NCI-H1694 treated with DMSO at 0.1 percent for 48 hours (cell line): Measurements from ENCODE around the gene GNG8.

Experiments
- DNase-seq: peaks from one replicate; lab custom pipeline; 2025; lab: John Stamatoyannopoulos, UW

The GNG8 gene

DNA sequence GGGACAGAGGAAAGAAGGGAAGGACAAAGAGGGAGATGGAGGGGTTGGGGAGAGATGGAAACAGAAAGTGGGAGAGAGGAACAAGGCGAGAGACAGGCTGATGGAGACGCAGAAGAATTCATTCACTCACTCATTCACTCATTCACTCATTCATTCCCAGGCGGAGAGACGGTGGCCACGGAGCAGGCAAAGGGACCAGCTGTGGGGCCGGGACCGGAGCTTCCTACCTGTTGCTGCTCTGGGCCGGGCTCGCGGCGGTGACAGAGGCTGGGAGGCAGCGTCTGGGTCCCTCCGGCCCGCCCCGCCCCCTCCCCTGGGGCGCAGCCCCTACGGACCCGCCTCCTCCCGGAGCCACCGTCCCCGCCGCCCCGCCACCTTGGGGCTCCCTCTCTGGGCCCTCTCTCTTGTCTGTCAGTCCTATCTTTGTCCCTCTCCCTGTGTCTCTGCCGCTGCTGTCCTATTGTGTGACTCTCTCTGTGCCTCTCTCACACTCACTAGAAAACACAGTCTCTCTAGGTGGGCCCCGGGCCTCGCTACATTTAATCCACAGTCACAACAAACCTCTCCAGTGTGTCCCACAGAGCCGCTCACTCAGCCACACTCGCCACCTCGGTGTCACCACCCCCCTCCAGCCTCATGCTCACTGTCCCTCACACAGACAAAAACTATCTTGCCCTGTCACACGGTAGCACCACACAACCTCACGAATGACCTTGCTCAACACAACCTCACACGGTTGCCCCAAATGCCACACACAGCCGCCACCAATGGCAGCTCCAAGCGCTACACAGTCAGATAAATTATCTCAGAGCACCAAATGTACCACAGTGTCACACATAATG is at the start of gene GNG8:
GNG8 (minus strand) TSS at position 283 of the 842 bp plus-strand sequence. CDS start 1,520 bp downstream, outside the sequence.
- no peak for DNase-seq

DNA sequence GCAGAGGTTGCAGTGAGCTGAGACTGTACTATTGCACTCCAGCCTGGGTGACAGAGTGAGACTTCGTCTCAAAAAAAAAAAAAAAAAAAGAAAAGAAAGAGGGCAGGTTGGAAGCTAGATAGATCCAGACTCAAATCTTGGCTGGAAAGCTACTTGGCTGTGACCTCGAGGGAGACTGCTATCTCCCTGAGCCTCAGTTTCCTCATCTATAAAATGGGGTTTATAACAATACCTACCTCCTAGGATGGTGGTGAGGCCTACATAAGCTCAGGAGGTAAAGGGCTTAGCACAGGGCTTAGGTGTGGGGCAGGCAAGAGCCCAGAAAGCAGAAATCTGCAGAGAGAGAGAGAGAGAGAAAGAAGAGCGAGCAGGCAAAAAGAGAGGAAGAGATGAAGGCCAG is 49.2 kb upstream of the GNG8 start:
- DNase-seq, result no peak

DNA sequence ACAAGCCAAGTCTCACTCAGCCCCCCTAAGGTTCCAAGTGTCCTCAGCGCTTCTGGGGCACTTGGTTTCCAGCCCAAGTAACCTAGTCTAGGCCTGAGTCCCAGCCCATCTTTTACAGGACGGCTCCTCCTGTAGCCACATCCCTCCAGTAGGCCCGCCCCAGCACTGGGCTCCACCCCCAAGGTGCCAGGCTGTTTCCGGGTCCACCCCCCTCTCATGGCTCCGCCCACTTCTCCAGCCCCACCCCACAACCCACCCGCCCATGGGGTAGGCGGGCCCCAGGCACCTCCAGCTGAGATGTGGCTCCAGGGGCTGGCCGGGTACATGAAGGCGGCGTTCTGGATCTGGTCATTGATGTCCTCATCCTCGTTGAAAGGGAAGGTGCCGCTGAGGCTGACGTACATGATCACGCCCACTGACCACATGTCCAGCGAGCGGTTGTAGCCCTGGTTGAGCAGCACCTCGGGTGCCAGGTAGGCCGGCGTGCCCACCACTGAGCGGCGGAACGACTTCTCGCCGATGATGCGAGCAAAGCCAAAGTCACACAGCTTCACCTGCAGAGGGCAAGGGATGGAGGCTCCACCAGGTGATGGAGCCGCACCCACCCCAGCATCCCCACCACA is 42.2 kb upstream of the GNG8 start:
- DNase-seq, result no peak

DNA sequence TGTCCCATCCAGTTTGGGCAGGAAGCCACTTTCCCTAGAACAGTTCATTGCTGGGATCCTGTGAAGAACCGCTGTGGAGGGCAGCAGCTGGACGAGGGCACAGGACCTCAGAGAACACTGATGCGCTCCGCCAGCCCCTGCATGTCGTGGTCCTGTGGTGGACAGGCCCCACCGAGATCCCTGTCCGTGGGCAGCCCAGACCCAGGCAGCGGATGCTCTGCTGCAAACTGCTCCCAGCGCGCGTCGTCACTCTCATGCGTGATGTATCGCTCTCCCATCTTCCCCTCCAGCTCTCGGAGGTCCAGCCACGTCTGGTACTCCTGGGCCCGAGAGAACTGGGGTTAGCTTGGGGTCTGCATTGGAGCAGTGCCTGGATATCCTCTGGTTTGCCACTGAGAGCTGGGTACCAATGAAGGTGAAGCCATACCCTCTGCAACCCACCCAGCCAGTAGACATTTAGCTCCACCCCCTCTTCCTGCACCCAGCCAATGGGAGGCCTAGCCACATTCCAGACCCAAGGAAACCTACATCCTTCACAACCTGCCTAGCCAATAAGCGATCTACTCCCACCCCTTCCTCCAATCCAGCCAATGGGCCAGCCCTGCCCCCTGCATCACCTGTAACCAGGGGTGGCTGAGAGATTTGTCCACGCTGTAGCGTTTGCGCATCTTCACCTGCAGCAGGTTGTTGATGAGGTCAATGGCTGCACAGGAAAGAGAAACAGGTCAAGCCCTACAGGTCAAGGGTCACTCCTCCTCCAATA is 38.6 kb upstream of the GNG8 start:
- no peak for DNase-seq

DNA sequence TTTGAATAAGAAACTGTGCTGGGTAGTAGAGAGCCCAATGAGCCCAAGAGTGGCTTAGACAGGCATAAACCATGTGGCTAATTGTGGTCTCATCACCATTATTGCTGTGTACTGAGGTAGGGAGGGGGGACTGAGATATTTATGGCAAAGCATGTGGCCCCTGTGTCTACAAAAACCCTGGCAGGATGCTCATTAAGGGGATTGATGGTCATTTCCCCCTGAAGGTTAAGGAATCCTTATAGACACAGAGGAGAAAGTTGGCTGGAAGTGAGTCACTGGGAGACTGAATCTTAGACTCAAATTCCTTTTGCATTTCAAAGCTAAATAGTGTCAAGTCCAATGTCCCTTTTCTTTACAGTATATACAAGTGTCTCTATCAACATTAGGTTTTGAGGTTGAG is 34.8 kb upstream of the GNG8 start:
- no peak for DNase-seq

DNA sequence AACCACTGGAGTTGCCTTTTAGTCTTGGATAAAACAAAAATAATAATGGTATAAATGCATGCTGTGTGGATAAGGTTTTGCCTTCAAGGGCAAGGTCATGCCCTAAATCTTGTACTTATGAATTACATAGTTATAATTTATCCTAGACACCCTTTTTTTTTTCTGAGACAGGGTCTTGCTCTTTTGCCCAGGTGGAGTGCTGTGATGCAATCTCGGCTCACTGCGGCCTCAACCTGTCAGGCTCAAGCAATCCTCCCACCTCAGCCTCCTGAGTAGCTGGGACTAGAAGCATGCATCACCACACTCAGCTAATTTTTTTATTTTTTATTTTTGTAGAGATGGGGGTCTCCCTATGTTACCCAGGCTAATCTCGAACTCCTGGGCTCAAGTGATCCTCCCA is 32.7 kb upstream of the GNG8 start:
- no peak for DNase-seq

DNA sequence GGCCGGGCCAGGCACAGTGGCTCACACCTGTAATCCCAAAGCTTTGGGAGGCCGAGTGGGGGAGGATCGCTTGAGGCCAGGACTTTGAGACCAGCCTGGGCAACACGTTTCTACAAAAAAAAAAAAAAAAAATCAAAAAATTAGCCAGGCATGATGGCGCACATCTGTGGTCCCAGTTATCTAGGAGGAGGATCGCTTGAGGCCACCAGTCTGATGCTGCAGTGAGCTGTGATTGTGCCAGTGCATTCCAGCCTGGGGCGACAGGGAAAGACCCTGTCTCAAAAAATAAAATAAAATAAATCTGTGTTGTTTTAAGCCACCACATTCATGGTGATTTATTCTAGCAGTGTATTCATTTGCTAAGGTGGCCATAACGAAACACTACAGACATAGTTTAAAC is 29.1 kb upstream of the GNG8 start:
- DNase-seq, result no peak

DNA sequence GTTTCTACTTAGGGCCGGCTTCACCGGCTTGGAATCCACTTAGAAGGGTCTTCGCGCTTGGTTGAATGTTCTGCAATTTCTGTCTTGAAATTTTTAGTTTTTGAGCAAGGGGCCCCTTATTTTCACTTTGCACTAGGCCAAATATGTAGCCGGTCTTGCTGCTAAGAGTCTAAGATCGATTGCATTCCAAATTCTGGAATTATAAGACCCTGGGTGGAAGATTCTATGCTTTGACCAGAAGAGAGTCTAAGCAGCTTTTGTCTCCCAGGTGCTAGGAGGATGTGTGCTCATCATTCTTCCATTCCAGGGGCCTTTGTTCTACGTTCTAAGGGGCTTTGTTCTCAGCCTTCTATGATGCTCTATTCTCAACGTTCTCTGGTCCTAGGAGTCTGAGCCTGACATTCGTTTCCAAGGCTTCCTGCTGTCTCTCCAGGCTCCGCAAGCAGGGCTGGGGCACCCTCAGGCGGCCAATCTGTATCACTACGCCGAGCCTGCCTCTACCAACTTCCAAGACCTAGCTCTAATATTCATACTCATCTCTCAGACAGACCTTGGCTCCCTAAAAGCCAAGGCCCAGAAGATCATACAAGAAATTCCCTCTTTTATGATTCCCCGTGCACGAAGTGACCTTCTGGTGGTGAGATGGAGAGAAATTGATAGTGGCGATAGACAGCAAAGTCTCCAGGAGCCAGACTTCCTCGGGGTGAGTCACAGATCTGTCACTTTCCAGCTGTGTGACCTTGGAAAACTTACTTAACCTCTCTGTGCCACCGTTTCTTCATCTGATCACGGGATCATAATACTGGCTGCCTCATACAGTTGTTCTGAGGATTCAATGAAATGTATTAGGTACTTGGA is 26.0 kb upstream of the GNG8 start:
- peak; percentile 88 for DNase-seq

DNA sequence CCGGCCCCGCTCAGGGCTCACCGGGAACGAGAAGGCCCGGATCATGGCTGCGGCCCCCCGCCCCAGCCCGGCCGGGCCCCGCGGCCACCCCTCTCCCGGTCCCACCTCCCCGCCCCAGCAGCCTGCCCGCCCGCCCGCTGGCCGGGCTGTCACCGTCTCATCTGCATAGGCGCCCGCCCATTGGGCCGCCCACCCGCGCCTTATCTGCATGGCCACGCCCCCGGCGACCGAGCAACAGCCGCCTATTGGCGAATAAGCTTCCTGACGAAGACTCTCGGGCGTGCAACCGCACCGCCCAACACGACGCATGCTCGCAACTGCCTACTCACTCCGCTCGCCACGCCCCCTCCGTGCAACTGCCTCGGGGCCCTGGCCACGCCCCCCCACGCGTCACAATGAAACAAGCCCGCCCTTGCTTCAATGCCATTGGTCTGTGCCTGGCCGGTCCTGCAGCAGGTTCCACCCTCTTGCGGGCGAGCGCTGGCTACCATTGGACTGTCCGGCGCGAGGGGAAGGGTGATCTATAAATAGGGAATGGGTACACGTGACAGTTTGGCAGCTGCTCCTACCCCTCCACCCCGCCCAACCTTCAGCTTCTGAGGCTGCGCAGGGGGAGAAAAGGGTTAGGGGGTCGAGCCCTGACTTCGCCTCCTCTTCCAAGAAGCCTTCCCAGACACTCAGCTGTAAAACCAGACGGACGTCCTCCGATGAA is 25.2 kb upstream of the GNG8 start, which contains the start of gene DACT3:
DACT3 (minus strand) TSS at position 163 of the 712 bp plus-strand sequence; CDS start at position 45, 118 bp downstream.
- peak; percentile 99 for DNase-seq

DNA sequence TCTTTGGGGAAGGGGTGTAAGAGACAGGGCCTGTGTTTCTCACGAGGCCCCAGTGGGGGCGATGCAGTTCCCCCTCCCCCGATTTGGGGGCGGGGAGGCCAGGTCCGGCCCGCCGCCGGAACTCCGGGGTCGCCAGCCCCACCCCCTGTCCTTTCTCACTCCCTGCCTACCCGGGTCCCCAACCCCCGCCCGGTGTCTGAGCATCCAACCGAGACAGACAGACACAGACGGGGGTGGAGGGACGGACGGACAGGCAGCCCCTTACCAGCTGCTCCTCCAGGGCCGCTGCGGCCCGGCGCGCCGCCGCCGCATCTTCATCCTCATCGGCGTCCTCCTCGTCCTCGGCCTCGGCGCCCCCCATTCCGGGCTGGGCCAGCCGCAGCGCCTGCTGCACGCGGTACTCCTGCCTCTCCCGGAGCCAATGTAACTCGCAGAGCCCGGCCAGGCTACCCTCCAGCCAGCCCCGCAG is 24.6 kb upstream of the GNG8 start:
- DNase-seq, result no peak

DNA sequence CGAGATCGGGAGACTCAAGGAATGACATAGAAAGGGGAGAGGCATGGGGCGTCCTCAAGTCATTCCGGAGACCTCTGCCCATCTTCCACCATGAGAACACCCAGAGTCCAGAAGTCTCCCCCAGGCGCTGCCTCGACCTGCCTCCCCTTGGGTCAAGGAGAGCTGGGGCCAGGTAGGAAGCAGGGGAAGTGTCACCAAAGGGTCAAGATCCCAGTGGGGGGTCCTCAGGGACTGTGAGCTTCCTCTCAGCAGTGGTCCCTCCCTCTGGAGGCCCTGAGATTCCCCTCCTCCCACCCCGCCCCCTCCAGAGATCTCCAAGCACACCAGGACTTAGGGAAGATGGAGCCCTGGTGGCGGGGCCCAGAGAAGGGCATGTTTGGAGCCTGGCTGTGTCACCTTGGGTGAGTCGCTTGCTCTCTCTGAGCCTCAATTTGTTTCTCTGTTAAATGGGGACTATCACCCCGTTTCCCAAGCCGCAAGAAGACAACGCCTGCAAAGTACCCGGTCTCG is 24.1 kb upstream of the GNG8 start:
- DNase-seq, result peak; percentile 1

DNA sequence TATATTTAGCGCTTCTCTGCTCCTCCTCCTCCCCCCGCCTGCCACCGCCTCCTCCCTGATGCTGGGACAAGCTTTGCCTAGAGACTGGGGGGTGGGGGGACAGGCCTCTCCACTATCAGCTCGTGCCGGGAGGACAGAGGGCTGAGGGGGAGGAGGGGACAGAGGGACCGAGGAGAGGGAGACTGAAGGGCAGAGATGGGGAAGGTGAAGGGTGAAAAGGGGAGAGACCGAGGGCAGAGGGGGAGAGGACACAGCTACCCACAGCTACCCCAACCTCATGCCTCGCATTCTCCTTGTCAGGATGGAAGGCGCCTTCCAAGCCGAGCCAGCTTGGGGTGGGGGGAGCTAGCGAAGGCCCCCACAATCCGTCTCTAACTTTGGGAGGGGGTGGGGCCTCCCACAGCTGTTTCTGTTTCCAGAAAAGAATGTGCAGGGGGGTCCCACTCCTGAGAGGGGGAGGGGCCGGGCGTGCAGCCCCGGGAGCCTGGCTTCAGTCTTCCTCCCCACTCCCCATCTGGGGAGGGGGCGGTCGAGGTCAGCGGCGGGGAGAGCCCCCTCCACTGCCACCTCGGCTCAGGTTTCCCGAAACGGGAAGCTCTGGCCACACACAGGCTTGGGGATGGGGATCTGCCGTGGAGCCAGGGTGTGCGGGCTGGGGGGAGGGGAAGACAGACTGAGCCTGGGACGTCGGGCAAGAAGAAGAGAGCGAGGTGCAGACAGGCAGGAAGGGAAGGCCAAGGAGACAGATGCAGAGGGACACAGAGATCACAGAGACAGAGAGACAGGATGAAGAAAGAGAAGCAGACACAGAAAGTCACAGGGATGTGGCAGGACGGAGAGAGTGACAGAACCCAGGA is 23.4 kb upstream of the GNG8 start:
- no peak for DNase-seq

DNA sequence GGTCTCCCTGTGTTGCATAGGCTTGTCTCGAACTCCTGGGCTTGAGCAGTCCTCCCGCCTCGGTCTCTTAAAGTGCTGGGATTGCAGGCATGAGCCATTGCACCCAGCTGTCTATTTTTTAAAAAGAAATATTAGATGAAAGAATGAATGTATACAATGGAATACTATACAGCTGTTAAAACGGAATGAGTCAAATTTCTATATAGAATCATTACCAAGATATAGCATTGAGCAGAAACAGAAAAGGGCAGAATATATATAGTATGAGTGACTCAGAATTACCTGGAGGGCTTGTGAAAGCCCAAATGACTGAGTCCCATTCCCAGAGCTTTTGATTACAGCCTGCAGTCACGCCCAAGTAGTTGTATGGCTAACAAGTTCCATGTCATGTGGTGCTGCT is 20.5 kb upstream of the GNG8 start:
- no peak for DNase-seq

DNA sequence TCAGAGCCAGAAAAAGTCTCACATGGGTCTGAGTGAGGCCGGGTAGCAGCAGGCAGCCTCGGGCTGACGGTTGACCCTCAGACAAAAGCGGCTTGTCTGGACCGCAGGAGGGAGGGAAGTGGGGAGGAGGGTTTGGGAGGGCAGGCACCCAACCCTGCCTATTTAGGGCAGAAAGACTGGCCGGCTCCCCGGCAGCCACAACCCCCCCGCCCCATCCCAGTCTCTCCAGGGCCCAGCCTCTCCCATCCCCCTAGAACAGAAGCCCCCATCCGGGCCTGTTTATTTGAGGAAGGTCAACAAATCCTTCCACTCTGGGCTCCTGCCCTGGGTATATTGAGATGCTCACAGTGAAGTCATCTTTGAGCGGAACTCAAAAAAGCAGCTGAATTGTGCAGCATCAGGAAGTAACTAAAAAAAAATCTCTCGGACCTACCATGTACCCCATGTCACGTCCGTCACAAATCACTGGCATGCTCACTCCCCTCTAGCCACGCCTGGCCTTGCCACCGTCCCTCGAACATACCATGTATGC is 18.7 kb upstream of the GNG8 start:
- no peak for DNase-seq

DNA sequence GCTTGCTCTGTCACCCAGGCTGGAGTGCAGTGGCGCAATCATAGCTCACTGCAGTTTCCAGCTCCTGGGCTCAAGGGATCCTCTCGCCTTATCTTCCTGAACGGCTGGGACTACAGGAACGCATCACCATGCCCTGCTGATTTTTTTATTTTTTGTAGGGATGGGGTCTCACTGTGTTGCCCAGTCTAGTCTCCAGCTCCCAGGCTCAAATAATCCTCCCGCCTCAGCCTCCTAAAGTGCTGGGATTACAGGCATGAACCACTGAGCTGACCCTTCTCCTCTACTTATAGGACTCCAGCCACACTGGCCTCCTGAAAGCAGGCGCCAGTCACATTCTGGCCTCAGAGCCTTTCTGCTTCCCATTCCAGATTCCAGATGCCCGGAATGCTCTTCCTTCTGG is 14.4 kb upstream of the GNG8 start:
- no peak for DNase-seq

DNA sequence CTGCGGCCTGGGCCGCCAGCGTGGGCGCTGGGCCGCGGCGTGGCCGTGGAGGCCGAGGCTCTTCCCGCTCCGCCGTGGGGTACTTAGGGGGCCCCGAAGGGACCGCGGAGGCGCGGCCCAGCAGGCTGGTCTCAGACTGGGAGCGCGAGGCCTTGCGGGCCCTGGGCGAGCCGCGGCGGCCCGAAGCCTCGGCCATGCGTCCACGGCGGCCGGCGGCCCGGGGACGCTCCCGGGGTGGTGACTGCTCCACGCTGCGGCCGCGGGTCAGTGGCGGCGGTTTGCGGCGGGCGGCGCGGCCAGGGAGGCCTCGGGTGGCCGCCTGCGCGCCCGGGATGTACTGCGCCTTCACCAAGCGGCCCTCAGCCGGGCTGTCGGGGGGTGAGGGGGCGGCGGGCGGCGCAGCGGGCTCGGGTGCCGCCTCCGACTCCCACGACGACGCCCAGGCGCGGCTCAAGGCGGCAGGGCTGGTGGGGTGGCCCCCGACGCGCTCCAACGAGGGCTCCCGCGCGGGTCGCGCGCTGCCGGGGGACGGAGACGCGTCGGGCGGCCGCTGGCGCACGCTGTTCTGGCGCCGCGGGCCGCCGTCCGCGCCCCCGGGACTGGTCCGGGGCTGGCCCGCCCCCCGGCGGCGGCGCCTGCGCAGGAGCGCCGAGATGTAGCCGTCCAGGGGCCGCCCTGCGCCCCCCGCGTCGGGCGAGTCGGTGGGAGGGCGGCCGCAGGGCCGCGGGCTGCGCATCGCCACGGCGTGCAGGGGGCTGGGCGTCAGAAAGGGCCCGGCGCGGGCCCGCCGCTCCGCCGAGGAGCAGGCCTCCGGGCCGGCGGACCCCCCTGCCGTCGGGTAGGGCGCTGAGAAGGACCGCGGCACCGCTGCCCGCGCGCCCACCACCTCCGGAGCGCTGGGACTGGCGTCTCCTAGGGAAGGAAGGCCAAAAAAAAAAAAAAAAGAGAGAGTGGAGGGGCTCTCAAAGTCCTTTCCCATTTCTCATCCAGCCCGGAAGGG is 13.3 kb upstream of the GNG8 start:
- DNase-seq, result no peak

DNA sequence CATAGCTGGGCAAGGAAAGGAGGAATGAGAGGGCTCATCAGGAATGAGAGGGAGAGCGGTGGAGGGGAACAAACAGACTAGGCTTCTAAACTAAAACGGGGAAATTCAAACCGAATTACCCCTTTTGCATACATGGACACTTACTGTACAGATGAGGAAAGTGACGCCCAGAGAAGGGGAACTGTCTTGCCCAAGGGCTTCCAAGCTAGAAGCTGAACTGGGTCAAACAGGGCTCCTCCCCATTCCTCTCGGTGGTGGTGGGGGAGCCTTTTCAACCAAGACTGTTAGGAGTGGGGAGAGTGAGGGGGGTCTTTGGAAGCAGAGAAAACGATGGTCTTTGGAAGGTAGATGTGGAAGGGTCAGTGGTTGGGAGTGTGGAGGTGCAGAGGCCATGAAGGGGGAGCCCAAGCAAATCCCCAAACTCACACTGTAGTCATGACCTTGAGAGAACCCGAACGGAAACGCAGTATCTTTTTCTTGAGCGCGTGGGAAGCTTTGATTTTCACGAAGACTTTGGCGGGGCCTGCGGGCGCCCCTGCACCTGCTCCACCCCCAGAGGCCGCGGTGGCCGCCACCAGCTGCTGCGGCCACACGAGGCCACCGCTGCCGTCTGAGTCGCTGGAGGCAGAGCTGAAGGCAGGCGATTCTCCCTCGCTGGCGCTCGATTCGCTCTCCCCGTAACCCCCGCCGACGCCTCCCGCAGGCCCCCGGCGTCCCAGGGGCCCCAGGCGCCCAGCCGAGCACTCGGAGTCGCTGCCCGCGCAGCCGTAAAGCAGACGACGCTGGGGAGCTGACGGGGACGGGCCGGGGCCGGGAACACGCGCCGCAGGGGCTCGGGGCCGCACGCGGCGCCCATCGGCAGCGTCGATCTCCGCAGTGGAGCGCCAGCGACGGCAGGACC is 12.3 kb upstream of the GNG8 start:
- no peak for DNase-seq
